Measurements from ENCODE around the gene TMEM138.
"Not testable (repeated sequence)": the region's sequence is repeated elsewhere in the genome, so short reads cannot be mapped to it uniquely, and the experiment has no call there.

The TMEM138 gene

DNA sequence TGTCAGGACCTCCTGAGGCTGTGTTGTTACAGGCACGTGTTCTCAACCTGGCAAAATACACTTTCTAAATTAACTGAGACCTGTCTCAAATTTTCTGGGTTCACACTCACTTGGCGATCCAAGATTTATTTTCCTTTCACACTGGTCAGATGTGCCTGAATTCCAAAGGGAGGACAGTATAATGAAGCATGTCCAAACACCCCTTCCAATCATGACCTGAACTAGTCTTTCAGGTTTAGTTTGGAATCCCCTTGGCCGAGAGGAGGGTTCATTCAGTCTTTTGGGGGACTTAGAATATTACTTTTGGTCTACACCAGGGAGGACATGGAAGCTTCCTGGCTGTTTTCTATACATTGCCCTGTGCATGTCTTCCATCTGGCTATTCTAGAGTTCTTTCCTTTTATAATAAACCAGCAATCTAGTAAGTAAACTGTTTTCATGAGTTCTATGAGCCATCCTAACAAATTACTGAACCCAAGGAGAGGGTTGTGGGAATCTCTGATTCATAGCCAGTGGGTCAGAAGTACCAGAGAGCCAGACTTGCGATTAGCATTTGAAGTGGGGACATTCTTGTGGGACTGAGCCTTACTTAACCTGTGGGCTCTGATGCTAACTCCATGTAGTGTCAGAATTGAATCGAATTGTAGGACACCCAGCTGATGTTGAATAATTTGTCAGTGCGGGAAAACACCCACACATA is 15.4 kb downstream of the TMEM138 start:
- DNase-seq (ENCODE audit: extremely low spot score): no peak
- ChIA-PET CTCF (interaction anchor here (2.2 to 27.1 kb wide), 3 partner anchors 8 to 38 kb away, joined by 6 to 374 read pairs (median 42); partner anchors contain the start of genes DDB1 and TKFC), POLR2A (no interaction called here)
- TF ChIP-seq, protein P1, sequence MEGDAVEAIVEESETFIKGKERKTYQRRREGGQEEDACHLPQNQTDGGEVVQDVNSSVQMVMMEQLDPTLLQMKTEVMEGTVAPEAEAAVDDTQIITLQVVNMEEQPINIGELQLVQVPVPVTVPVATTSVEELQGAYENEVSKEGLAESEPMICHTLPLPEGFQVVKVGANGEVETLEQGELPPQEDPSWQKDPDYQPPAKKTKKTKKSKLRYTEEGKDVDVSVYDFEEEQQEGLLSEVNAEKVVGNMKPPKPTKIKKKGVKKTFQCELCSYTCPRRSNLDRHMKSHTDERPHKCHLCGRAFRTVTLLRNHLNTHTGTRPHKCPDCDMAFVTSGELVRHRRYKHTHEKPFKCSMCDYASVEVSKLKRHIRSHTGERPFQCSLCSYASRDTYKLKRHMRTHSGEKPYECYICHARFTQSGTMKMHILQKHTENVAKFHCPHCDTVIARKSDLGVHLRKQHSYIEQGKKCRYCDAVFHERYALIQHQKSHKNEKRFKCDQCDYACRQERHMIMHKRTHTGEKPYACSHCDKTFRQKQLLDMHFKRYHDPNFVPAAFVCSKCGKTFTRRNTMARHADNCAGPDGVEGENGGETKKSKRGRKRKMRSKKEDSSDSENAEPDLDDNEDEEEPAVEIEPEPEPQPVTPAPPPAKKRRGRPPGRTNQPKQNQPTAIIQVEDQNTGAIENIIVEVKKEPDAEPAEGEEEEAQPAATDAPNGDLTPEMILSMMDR (IDR thresholded peaks at IDR 0.05; ENCODE audit: control extremely low read depth, extremely low read depth, low read depth, missing control alignments): no peak

DNA sequence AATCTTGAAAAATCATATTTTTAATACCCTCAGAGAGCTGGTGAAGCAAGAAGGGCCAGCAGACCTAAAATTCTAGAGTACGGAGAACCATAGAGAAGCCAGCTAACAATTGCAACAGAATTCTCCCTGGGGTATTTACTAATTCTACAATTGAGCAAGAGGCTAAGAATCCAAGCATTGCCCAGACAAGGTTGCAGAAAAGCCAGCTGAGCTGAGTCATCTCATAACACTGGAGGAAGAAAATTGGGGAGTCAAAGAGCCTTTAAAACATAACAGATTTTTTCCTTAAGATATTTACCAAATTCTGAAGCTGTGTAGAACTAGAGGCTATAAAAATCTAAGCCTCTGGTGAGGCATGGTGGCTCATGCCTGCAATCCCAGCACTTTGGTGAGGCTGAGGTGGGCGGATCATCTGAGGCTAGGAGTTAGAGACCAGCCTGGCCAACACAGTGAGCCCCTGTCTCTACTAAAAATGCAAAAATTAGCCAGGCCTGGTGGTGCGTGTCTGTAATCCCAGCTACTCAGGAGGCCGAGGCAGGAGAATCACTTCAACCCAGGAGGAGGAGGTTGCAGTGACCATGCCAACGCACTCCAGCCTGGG is 16.6 kb downstream of the TMEM138 start:
- no peak for DNase-seq (ENCODE audit: extremely low spot score)
- CTCF ChIA-PET: interaction anchor here (1.8 to 11.4 kb wide), 3 partner anchors 9 to 41 kb away, joined by 6 to 501 read pairs (median 6); partner anchors contain the start of genes DDB1 and TKFC

DNA sequence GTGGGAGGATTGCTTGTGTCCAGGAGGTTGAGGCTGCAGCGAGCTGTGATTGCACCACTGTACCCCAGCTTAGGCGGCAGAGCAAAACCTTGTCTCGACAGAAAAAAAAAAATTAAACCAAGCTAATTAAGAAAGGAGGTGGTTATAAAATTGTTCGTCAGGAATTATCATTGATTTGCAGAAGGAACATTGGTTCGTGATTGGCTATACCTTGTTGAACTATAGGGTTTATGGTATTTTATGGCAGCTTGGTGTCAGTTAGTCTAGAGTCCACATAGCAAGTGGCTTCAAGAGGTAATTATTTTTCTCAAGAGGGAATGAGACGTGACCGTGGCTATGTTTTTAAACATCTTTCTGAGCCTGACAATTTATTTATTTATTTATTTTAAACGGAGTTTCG is 18.7 kb downstream of the TMEM138 start:
- ChIA-PET POLR2A (interaction anchor here (0.5 to 0.7 kb wide), 2 partner anchors 8 to 40 kb away, joined by 3 to 4 read pairs; no protein-coding TSS in a partner anchor), CTCF (interaction anchor here (0.9 to 11.4 kb wide), 5 partner anchors 23 to 45 kb away, joined by 3 to 501 read pairs (median 4); partner anchors contain the start of genes CYB561A3, DDB1, TKFC and TMEM138)
- TF ChIP-seq, protein P1 (IDR thresholded peaks at IDR 0.05; ENCODE audit: control extremely low read depth, extremely low read depth, low read depth, missing control alignments): no peak
- DNase-seq (ENCODE audit: extremely low spot score): no peak

More for the DNA sequence above, 16.6 kb downstream of the TMEM138 start:
- POLR2A ChIA-PET: no interaction called here
- TF ChIP-seq, protein P1 (IDR thresholded peaks at IDR 0.05; ENCODE audit: control extremely low read depth, extremely low read depth, low read depth, missing control alignments): no peak

DNA sequence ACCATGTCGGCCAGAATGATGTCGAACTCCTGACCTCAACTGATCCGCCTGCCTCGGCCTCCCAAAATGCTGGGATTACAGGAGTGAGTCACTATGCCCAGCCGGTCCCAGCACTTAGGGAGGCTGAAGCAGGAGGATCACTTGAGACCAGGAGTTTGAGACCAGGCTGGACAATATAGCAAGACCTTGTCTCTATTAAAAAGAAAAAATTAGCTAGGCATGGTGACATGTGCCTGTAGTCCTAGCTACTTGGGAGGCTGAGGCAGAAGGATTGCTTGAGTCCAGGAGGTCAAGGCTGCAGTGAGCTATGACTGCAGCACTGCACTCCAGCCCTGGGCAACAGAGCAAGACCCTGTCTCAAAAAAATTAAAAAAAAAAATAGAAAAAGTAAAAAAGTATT is 21.7 kb downstream of the TMEM138 start:
- POLR2A ChIA-PET: interaction anchor here (0.8 to 2.4 kb wide), 2 partner anchors 22 to 55 kb away, joined by 4 to 11 read pairs; partner anchors contain the start of genes CYB561A3 and TMEM138
- CTCF ChIA-PET: interaction anchor here (1.2 to 11.4 kb wide), 14 partner anchors 8 to 553 kb away, joined by 3 to 501 read pairs (median 30); partner anchors contain the start of genes CYB561A3, DDB1, TKFC and TMEM138
- not testable (repeated sequence) for DNase-seq (ENCODE audit: extremely low spot score)

DNA sequence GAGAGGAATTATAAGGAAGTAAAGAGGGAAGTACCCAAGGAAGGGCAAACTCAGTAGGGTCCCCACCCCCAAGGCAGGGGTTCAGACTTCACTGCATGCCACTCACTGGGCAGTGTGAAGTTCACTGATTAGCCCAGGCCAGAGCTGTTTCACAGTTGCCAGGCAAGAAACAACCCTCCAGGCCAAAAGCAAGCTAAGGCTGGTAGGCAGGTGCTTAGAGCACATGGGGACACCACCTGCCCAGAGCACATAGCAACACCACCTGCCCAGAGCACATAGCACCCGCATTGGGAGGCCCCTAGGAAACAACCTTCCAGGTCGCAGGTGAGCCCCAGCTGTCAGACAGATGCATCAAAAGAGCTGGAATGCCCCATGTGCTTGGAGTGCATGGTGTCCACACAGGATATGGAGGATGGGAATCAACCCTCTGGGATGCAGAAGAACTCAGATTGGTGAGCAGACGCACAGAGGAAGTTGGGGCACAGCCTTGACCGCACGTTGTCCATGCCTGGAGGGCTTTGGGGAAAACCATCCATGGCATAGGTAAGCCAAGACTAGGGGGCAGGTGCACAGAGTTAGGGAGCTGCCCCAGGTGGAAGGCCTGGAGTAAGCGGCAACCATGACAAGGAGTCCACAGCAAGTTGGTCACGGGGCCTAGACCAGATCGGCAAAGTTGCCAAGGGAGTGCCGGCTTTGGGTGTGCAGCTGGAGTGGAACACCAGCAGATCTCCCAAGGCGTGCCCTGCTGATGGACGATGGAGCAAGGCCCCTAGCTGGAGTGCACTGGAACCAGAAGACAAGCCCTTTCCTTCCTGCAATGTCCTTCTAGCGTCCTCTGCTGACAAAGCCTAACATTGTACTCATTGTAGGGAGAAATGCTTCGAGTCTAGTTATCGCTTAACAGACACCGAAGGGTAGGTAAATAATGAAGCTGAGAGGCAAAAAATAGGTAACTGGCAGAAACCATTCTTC is 22.4 kb downstream of the TMEM138 start:
- TF ChIP-seq, protein P1 (IDR thresholded peaks at IDR 0.05; ENCODE audit: control extremely low read depth, extremely low read depth, low read depth, missing control alignments): no peak
- ChIA-PET POLR2A (interaction anchor here (0.6 to 2.4 kb wide), 4 partner anchors 23 to 55 kb away, joined by 4 to 12 read pairs (median 8); partner anchors contain the start of genes CYB561A3 and TMEM138), CTCF (interaction anchor here (1.2 to 11.4 kb wide), 22 partner anchors 9 to 563 kb away, joined by 3 to 501 read pairs (median 12); partner anchors contain the start of genes CYB561A3, DDB1, TKFC and TMEM138)
- DNase-seq (ENCODE audit: extremely low spot score): no peak

DNA sequence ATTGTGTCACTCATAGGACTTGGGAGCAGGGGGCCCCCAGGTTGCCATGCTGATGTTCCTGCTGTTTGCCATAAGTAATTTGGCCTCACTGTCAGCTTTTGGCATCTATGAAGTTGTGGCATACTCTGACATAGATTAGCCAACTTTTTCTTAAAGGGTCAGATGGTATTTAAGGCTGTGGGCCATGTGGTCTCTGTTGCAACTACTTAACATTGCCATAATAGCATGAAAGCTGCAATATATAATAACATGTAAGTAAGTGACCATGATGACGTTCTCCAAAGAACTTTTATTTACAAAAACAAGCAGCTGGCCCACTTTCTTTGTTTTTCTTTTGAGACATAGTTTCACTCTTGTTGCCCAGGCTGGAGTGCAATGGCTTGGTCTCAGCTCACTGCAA is 28.0 kb downstream of the TMEM138 start:
- DNase-seq (ENCODE audit: extremely low spot score): no peak
- POLR2A ChIA-PET: no interaction called here
- TF ChIP-seq, protein P1 (IDR thresholded peaks at IDR 0.05; ENCODE audit: control extremely low read depth, extremely low read depth, low read depth, missing control alignments): no peak
- CTCF ChIA-PET: interaction anchor here (1.1 to 9.8 kb wide), 5 partner anchors 12 to 136 kb away, joined by 3 to 188 read pairs (median 23); partner anchors contain the start of genes CYB561A3 and TMEM138

All from GM10248 (cell line).